Measurements from ENCODE around the gene GOT2. TPM values are rescaled to one million over a fixed set of nuclear protein-coding genes. Genes with fewer than 3 reads are reported as not detected.

Gene GOT2
- total RNA-seq, 2 experiments from 2014 or later = 75.6 to 83.5 TPM

- POLR2A ChIA-PET = no interaction called here
These were observed 307 bp upstream of the GOT2 start for GRCh38 chr16:58734459-58734787.

GRCh38 chr16:58733248-58733670 is 857 bp downstream of the GOT2 start:
- DNase-seq = no peak
- H3K27me3 Mint-ChIP-seq = no peaks in the 10 kb centered on the region
- peak overlapping the region; percentile 89 for H3K27ac Mint-ChIP-seq
- peaks cover 41% of the 10 kb centered on the region for H3K4me1 Mint-ChIP-seq
- H3K36me3 Mint-ChIP-seq (ENCODE audit: low read depth) = peaks cover 5% of the 10 kb centered on the region
- H3K9me3 Mint-ChIP-seq = no peaks in the 10 kb centered on the region
- peak overlapping the region; percentile 96 for H3K4me3 Mint-ChIP-seq
- CTCF ChIA-PET = interaction anchor here (0.5 to 2.0 kb wide), 3 partner anchors 23 to 645 kb away, joined by 3 to 6 read pairs (median 4); no protein-coding TSS in a partner anchor
- POLR2A ChIA-PET = no interaction called here

More at GRCh38 chr16:58734459-58734787, 307 bp upstream of the GOT2 start:
- DNase-seq = no peak
- Mint-ChIP-seq H3K9me3 (no peaks in the 10 kb centered on the region), H3K27ac (peak overlapping the region; percentile 94), H3K4me1 (peaks cover 40% of the 10 kb centered on the region), H3K36me3 (ENCODE audit: low read depth) (peaks cover 5% of the 10 kb centered on the region), H3K27me3 (peaks cover under 1% of the 10 kb centered on the region), H3K4me3 (peak overlapping the region; percentile 96)
- CTCF ChIA-PET = interaction anchor here (1.2 to 1.3 kb wide), 3 partner anchors 9 to 76 kb away, joined by 3 to 5 read pairs (median 3); partner anchors contain the start of gene SLC38A7

GRCh38 chr16:58732545-58733247 is 1.4 kb downstream of the GOT2 start:
- POLR2A ChIA-PET = no interaction called here
- CTCF ChIA-PET = interaction anchor here (0.5 to 2.0 kb wide), 3 partner anchors 15 to 644 kb away, joined by 3 to 6 read pairs (median 4); no protein-coding TSS in a partner anchor
- no peak for DNase-seq
- peak overlapping the region; percentile 96 for H3K4me3 Mint-ChIP-seq
- H3K36me3 Mint-ChIP-seq (ENCODE audit: low read depth) = peaks cover 5% of the 10 kb centered on the region
- no peaks in the 10 kb centered on the region for H3K9me3 Mint-ChIP-seq
- H3K4me1 Mint-ChIP-seq = peaks cover 41% of the 10 kb centered on the region
- H3K27me3 Mint-ChIP-seq = no peaks in the 10 kb centered on the region
- H3K27ac Mint-ChIP-seq = peak overlapping the region; percentile 89

GRCh38 chr16:58730724-58731370 is 3.3 kb downstream of the GOT2 start:
- ChIA-PET CTCF (interaction anchor here (1.1 kb wide), 1 partner anchor 338 kb away, joined by 4 read pairs; the partner anchor contains the start of gene GINS3), POLR2A (interaction anchor here (0.6 kb wide), 1 partner anchor 756 kb away, joined by 5 read pairs; no protein-coding TSS in a partner anchor)
- Mint-ChIP-seq H3K4me3 (no peak overlapping the region), H3K27ac (no peak overlapping the region), H3K27me3 (no peaks in the 10 kb centered on the region), H3K4me1 (peaks cover 41% of the 10 kb centered on the region), H3K9me3 (no peaks in the 10 kb centered on the region), H3K36me3 (ENCODE audit: low read depth) (peaks cover 5% of the 10 kb centered on the region)
- DNase-seq = no peak

- no peaks in the 10 kb centered on the region for H3K27me3 Mint-ChIP-seq
- POLR2A ChIA-PET = no interaction called here
These were observed 6.1 kb downstream of the GOT2 start for GRCh38 chr16:58727796-58728568.

GRCh38 chr16:58727028-58727781 is 6.9 kb downstream of the GOT2 start:
- H3K27me3 Mint-ChIP-seq = no peaks in the 10 kb centered on the region
- DNase-seq = no peak
- POLR2A ChIA-PET = no interaction called here
- no peak overlapping the region for H3K4me3 Mint-ChIP-seq
- CTCF ChIA-PET = no interaction called here
- peaks cover 22% of the 10 kb centered on the region for H3K4me1 Mint-ChIP-seq
- H3K36me3 Mint-ChIP-seq (ENCODE audit: low read depth) = peaks cover 11% of the 10 kb centered on the region
- H3K9me3 Mint-ChIP-seq = no peaks in the 10 kb centered on the region
- H3K27ac Mint-ChIP-seq = no peak overlapping the region

More at GRCh38 chr16:58727796-58728568, 6.1 kb downstream of the GOT2 start:
- Mint-ChIP-seq H3K36me3 (ENCODE audit: low read depth) (peaks cover 10% of the 10 kb centered on the region), H3K4me3 (no peak overlapping the region), H3K9me3 (no peaks in the 10 kb centered on the region), H3K27ac (no peak overlapping the region), H3K4me1 (peaks cover 29% of the 10 kb centered on the region)
- CTCF ChIA-PET = no interaction called here
- no peak for DNase-seq

GRCh38 chr16:58723109-58723508 is 11.0 kb downstream of the GOT2 start:
- ChIA-PET POLR2A (no interaction called here), CTCF (no interaction called here)
- no peak overlapping the region for H3K4me3 Mint-ChIP-seq
- DNase-seq = no peak
- H3K27ac Mint-ChIP-seq = no peak overlapping the region
- no peaks in the 10 kb centered on the region for H3K4me1 Mint-ChIP-seq
- peaks cover 29% of the 10 kb centered on the region for H3K36me3 Mint-ChIP-seq (ENCODE audit: low read depth)
- H3K27me3 Mint-ChIP-seq = no peaks in the 10 kb centered on the region
- no peaks in the 10 kb centered on the region for H3K9me3 Mint-ChIP-seq

- no peaks in the 10 kb centered on the region for H3K9me3 Mint-ChIP-seq
- H3K4me3 Mint-ChIP-seq = no peak overlapping the region
- H3K4me1 Mint-ChIP-seq = no peaks in the 10 kb centered on the region
- no peak overlapping the region for H3K27ac Mint-ChIP-seq
- CTCF ChIA-PET = interaction anchor here (1.4 kb wide), 1 partner anchor 14 kb away, joined by 3 read pairs; no protein-coding TSS in a partner anchor
- no peaks in the 10 kb centered on the region for H3K27me3 Mint-ChIP-seq
- POLR2A ChIA-PET = no interaction called here
- DNase-seq = no peak
- H3K36me3 Mint-ChIP-seq (ENCODE audit: low read depth) = peaks cover 50% of the 10 kb centered on the region
These were observed 16.1 kb downstream of the GOT2 start for GRCh38 chr16:58717994-58718393.

- DNase-seq = no peak
- Mint-ChIP-seq H3K4me3 (no peak overlapping the region), H3K36me3 (ENCODE audit: low read depth) (peaks cover 53% of the 10 kb centered on the region), H3K4me1 (no peaks in the 10 kb centered on the region), H3K9me3 (no peaks in the 10 kb centered on the region), H3K27me3 (no peaks in the 10 kb centered on the region), H3K27ac (no peak overlapping the region)
- POLR2A ChIA-PET = no interaction called here
- CTCF ChIA-PET = no interaction called here
These were observed 17.6 kb downstream of the GOT2 start for GRCh38 chr16:58716468-58716867.

GRCh38 chr16:58713742-58714141 is 20.4 kb downstream of the GOT2 start:
- no peaks in the 10 kb centered on the region for H3K9me3 Mint-ChIP-seq
- H3K36me3 Mint-ChIP-seq (ENCODE audit: low read depth) = peaks cover 48% of the 10 kb centered on the region
- H3K4me1 Mint-ChIP-seq = no peaks in the 10 kb centered on the region
- no peaks in the 10 kb centered on the region for H3K27me3 Mint-ChIP-seq
- H3K27ac Mint-ChIP-seq = no peak overlapping the region
- ChIA-PET POLR2A (no interaction called here), CTCF (interaction anchor here (0.5 to 1.0 kb wide), 2 partner anchors 29 to 49 kb away, joined by 3 to 4 read pairs; partner anchors contain the start of gene SLC38A7)
- H3K4me3 Mint-ChIP-seq = no peak overlapping the region
- no peak for DNase-seq

GRCh38 chr16:58709333-58709732 is 24.8 kb downstream of the GOT2 start:
- Mint-ChIP-seq H3K27ac (no peak overlapping the region), H3K4me3 (no peak overlapping the region), H3K36me3 (ENCODE audit: low read depth) (peaks cover 38% of the 10 kb centered on the region), H3K9me3 (no peaks in the 10 kb centered on the region), H3K4me1 (no peaks in the 10 kb centered on the region), H3K27me3 (no peaks in the 10 kb centered on the region)
- DNase-seq = no peak
- ChIA-PET POLR2A (no interaction called here), CTCF (no interaction called here)

- ChIA-PET POLR2A (no interaction called here), CTCF (no interaction called here)
- DNase-seq = no peak
- H3K4me3 Mint-ChIP-seq = no peak overlapping the region
- no peak overlapping the region for H3K27ac Mint-ChIP-seq
- H3K4me1 Mint-ChIP-seq = peaks cover 4% of the 10 kb centered on the region
- peaks cover 1% of the 10 kb centered on the region for H3K36me3 Mint-ChIP-seq (ENCODE audit: low read depth)
- H3K27me3 Mint-ChIP-seq = no peaks in the 10 kb centered on the region
- no peaks in the 10 kb centered on the region for H3K9me3 Mint-ChIP-seq
These were observed 35.0 kb downstream of the GOT2 start for GRCh38 chr16:58699151-58699550.

All from activated CD4-positive, alpha-beta T cell treated with anti-CD3 and anti-CD28 coated beads, Interleukin-2, amount 10 ng/mL, durations not matched to agents 7 days and 5 days (primary cell).